SK-N-MC (cell line): ENCODE data around the gene GSG1L.

Source experiments
- EZH2 ChIP-seq: fragments of 200-600 bp; sonication (generic); IDR thresholded peaks from one replicate; pipeline ENCODE4 v1.6.1; 2017; ENCODE audit warnings: antibody characterized with exemption
- FOXP2 ChIP-seq: optimal IDR thresholded peaks from 2 replicates; pipeline ENCODE3; 2011; ENCODE audit warnings: mild to moderate bottlenecking, moderate library complexity; ENCODE audit not compliant: insufficient read depth; ENCODE audit errors: extremely low read length, control extremely low read depth
- POLR2AphosphoS5 ChIP-seq: IDR thresholded peaks from 2 replicates; pipeline ENCODE4 v1.6.1; 2012; ENCODE audit warnings: mild to moderate bottlenecking, low read depth, low read length, borderline replicate concordance

GRCh38 chr16:28058839-28059589 is 4.5 kb downstream of the GSG1L start:
- TF ChIP-seq FOXP2 (no peak), EZH2 (no peak), POLR2AphosphoS5 (no peak)
